Trophoblast cell (in vitro differentiated cells and primary cell): Measurements from ENCODE around the gene FCAMR.
A peak's percentile ranks its signal among the peaks of the same experiment; 100 is the strongest.

Experiments used
- DNase-seq, 2 donors: peaks; one replicate each; pipeline ENCODE4 v3.0.0-alpha.2; 2016
- H2AFZ ChIP-seq: 2 replicates; pipeline ENCODE4 v1.6.1; 2013; ENCODE audit warnings: low read length, moderate library complexity, mild to moderate bottlenecking; ENCODE audit not compliant: insufficient read depth, poor library complexity
- H2AK5ac ChIP-seq: 2 replicates; pipeline ENCODE4 v1.6.1; 2013; ENCODE audit warnings: mild to moderate bottlenecking, low read length
- H2BK120ac ChIP-seq: 2 replicates; pipeline ENCODE4 v1.6.1; 2013; ENCODE audit warnings: low read length, mild to moderate bottlenecking, moderate library complexity; ENCODE audit not compliant: insufficient read depth, poor library complexity
- H2BK12ac ChIP-seq: 2 replicates; pipeline ENCODE4 v1.6.1; 2013; ENCODE audit warnings: mild to moderate bottlenecking, low read length, moderate library complexity
- H2BK5ac ChIP-seq: 2 replicates; pipeline ENCODE4 v1.6.1; 2013; ENCODE audit warnings: low read length, low read depth, moderate library complexity, mild to moderate bottlenecking; ENCODE audit not compliant: poor library complexity
- H3K14ac ChIP-seq: 2 replicates; pipeline ENCODE4 v1.6.1; 2013; ENCODE audit warnings: mild to moderate bottlenecking, low read length
- H3K18ac ChIP-seq: 2 replicates; pipeline ENCODE4 v1.6.1; 2013; ENCODE audit warnings: mild to moderate bottlenecking, low read length
- H3K23ac ChIP-seq: 2 replicates; pipeline ENCODE4 v1.6.1; 2013; ENCODE audit warnings: low read length
- H3K27ac ChIP-seq: 2 replicates; pipeline ENCODE4 v1.5.1; 2013; ENCODE audit warnings: low read depth, mild to moderate bottlenecking, inconsistent platforms, low read length, moderate library complexity
- H3K27me3 ChIP-seq: 2 replicates; pipeline ENCODE4 v1.6.1; 2013; ENCODE audit warnings: inconsistent platforms, mild to moderate bottlenecking, low read length, moderate library complexity; ENCODE audit not compliant: insufficient read depth
- H3K36me3 ChIP-seq, 2 experiments: 1 replicate in 1 of 2; 2 replicates in 1 of 2; pipeline ENCODE4 v1.6.1; 2013; ENCODE audit warnings: low read length in 2 of 2, mild to moderate bottlenecking in 2 of 2, moderate library complexity in 1 of 2; ENCODE audit not compliant: insufficient read depth in 2 of 2, control insufficient read depth in 1 of 2
- H3K4ac ChIP-seq: 2 replicates; pipeline ENCODE4 v1.6.1; 2013; ENCODE audit warnings: low read depth, mild to moderate bottlenecking, low read length, moderate library complexity
- H3K4me1 ChIP-seq, 2 experiments: 1 replicate in 1 of 2; 2 replicates in 1 of 2; pipeline ENCODE4 v1.6.1; 2013; ENCODE audit warnings: low read length in 2 of 2, mild to moderate bottlenecking in 2 of 2, moderate library complexity in 1 of 2; ENCODE audit not compliant: insufficient read depth in 2 of 2, control insufficient read depth in 1 of 2
- H3K4me2 ChIP-seq: 2 replicates; pipeline ENCODE4 v1.6.1; 2013; ENCODE audit warnings: inconsistent platforms, mild to moderate bottlenecking, low read length, moderate library complexity
- H3K4me3 ChIP-seq: 2 replicates; pipeline ENCODE4 v1.5.1; 2013; ENCODE audit warnings: mild to moderate bottlenecking, low read depth, low read length, inconsistent platforms
- H3K79me1 ChIP-seq: one replicate; pipeline ENCODE4 v1.6.1; 2013; ENCODE audit warnings: low read length
- H3K79me2 ChIP-seq: 2 replicates; pipeline ENCODE4 v1.6.1; 2013; ENCODE audit warnings: low read length, mild to moderate bottlenecking; ENCODE audit not compliant: control insufficient read depth, insufficient read depth, poor library complexity
- H3K9ac ChIP-seq: 2 replicates; pipeline ENCODE4 v1.6.1; 2013; ENCODE audit warnings: mild to moderate bottlenecking, low read length
- H3K9me3 ChIP-seq: 2 replicates; pipeline ENCODE4 v1.6.1; 2013; ENCODE audit warnings: low read depth, mild to moderate bottlenecking, control low read depth, inconsistent platforms, low read length; ENCODE audit not compliant: insufficient read depth
- H4K12ac ChIP-seq: 2 replicates; pipeline ENCODE4 v1.6.1; 2013; ENCODE audit warnings: low read depth, mild to moderate bottlenecking, low read length, moderate library complexity
- H4K8ac ChIP-seq: 2 replicates; pipeline ENCODE4 v1.6.1; 2013; ENCODE audit warnings: low read depth, mild to moderate bottlenecking, low read length, moderate library complexity
- H4K91ac ChIP-seq: one replicate; pipeline ENCODE4 v1.6.1; 2013; ENCODE audit warnings: low read depth, mild to moderate bottlenecking, low read length, moderate library complexity
- WGBS: extraction: QIAGEN DNeasy Blood & Tissue Kit; methylation state at CpG from one replicate; pipeline ENCODE4 v1.1.7; 2013; ENCODE audit warnings: missing lambda C conversion rate; ENCODE audit not compliant: insufficient read length, insufficient coverage; ENCODE audit errors: extremely low coverage; 5-methylcytosine and 5-hydroxymethylcytosine counted together

Gene FCAMR

DNA sequence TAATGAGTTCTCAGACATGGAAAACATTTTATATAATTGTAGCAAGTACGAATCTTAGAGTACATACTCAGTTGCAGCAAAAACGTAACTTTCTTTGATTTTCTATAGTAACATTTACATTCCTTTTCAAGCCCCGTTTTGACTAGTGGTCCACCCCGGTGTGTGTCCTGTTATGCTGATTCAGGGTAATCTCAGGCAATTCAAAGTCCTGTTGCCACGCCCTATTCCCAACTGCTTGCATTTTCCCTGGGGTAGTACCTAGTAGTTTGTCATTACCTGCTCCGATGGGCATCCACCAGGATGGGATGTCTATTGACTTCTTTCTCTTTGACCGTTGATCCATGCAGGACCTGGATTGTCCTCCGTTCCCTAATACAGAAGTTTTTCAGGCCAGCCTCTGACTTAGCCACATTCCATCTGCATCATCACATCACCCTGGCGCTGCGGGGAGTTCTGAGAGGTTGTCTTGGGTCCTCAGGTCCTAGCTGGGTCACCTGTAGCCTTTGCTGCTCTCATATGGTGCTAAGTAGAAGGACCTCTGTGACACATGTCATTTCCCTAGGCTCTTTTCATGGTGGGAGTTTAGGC, 15.0 kb upstream of the FCAMR start:
- no peaks in the 10 kb centered on the region for H3K27me3 ChIP-seq
- no peak overlapping the region for H3K14ac ChIP-seq
- H3K4ac ChIP-seq, result no peak overlapping the region
- H3K79me2 ChIP-seq, result no peaks in the 10 kb centered on the region
- WGBS, result no CpG with 5 or more reads among the region's 10 CpGs
- H4K8ac ChIP-seq, result no peak overlapping the region
- H4K12ac ChIP-seq, result no peak overlapping the region
- no peaks in the 10 kb centered on the region for H3K36me3 ChIP-seq
- H3K4me2 ChIP-seq, result no peak overlapping the region
- no peaks in the 10 kb centered on the region for H3K9me3 ChIP-seq
- DNase-seq, result no peak
- no peak overlapping the region for H2BK120ac ChIP-seq
- H3K79me1 ChIP-seq, result no peaks in the 10 kb centered on the region
- H3K9ac ChIP-seq, result no peak overlapping the region
- H4K91ac ChIP-seq, result no peak overlapping the region
- H3K18ac ChIP-seq, result no peak overlapping the region
- H3K27ac ChIP-seq, result no peak overlapping the region
- H2BK12ac ChIP-seq, result no peak overlapping the region
- H3K4me3 ChIP-seq, result no peak overlapping the region
- no peaks in the 10 kb centered on the region for H3K4me1 ChIP-seq
- H2BK5ac ChIP-seq, result no peak overlapping the region
- no peak overlapping the region for H3K23ac ChIP-seq
- no peak overlapping the region for H2AFZ ChIP-seq
- no peak overlapping the region for H2AK5ac ChIP-seq

DNA sequence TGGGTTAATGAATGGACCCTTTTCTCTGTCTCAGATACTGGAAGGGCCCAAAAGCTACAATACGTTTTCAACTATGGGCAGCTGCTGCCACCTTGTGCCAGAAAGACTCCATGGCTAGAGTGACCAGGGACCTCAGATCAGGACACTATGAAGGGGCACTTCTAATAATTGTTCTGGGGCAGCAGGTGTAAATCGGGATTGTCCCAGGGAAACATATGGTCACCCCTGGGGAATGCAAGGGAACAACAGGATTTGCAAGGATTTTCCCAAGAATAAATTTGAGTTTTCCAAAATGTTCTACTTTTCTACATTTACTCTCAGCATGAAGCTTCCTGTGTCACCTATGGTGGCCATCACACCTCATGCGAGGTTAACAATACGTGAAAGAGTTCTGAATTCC, 12.0 kb upstream of the FCAMR start:
- no peak overlapping the region for H3K23ac ChIP-seq
- H4K12ac ChIP-seq, result no peak overlapping the region
- H3K79me2 ChIP-seq, result no peaks in the 10 kb centered on the region
- H3K9me3 ChIP-seq, result no peaks in the 10 kb centered on the region
- no peak overlapping the region for H3K4ac ChIP-seq
- H3K27me3 ChIP-seq, result no peaks in the 10 kb centered on the region
- WGBS, result no CpG with 5 or more reads among the region's 4 CpGs
- H2BK12ac ChIP-seq, result no peak overlapping the region
- H3K27ac ChIP-seq, result no peak overlapping the region
- H3K4me1 ChIP-seq, result no peaks in the 10 kb centered on the region
- H2BK5ac ChIP-seq, result no peak overlapping the region
- H2AK5ac ChIP-seq, result no peak overlapping the region
- no peak overlapping the region for H3K4me2 ChIP-seq
- H4K91ac ChIP-seq, result no peak overlapping the region
- H4K8ac ChIP-seq, result no peak overlapping the region
- DNase-seq, result peak; percentile 37 to 68
- no peak overlapping the region for H2AFZ ChIP-seq
- H3K36me3 ChIP-seq, result no peaks in the 10 kb centered on the region
- no peak overlapping the region for H3K14ac ChIP-seq
- H3K4me3 ChIP-seq, result no peak overlapping the region
- H2BK120ac ChIP-seq, result no peak overlapping the region
- H3K18ac ChIP-seq, result no peak overlapping the region
- H3K79me1 ChIP-seq, result no peaks in the 10 kb centered on the region
- H3K9ac ChIP-seq, result no peak overlapping the region

DNA sequence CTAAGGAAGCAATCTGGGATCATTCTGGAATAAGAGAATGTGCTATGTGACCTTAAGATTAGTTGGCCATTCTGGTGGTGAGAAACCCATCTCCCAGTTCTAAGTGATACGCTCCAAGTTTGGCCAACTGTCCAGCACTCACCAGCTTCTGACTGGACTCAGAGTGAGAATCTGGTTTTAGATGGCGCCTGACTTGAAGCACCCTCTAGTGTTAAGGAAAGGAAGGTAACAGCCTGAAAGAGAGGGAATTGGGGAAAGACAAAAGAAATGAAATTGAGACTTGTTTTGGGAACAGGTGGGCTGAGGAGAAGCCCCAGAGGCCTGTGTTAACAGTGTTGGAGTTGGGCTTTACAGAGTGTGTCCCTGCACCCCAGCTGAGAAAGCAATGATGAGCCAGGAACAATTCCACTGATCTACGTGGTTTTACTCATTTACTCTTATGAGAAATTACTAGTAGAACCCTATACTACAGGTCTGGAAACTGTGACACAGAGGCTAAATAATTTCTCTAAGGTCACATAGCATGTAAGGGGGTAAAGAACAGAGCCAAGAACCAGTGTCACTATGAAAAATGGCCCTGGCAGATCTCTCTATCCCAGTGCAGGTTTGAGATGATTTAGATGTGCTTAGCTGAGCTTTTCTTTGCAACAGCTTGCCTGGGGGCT, 9.3 kb upstream of the FCAMR start:
- Histone ChIP-seq H3K18ac (no peak overlapping the region), H3K79me2 (no peaks in the 10 kb centered on the region), H3K14ac (no peak overlapping the region), H3K9ac (no peak overlapping the region), H2AK5ac (no peak overlapping the region), H3K36me3 (no peaks in the 10 kb centered on the region), H3K27me3 (no peaks in the 10 kb centered on the region), H3K23ac (no peak overlapping the region), H4K8ac (no peak overlapping the region), H2BK120ac (no peak overlapping the region), H3K9me3 (no peaks in the 10 kb centered on the region), H2AFZ (no peak overlapping the region), H3K4me3 (no peak overlapping the region), H3K4me1 (no peaks in the 10 kb centered on the region), H4K12ac (no peak overlapping the region), H3K79me1 (no peaks in the 10 kb centered on the region), H3K27ac (no peak overlapping the region), H4K91ac (no peak overlapping the region), H3K4ac (no peak overlapping the region), H2BK5ac (no peak overlapping the region), H3K4me2 (no peak overlapping the region), H2BK12ac (no peak overlapping the region)
- no CpG with 5 or more reads among the region's 3 CpGs for WGBS
- DNase-seq, result peak in 1 of 2 donors; percentile 28

DNA sequence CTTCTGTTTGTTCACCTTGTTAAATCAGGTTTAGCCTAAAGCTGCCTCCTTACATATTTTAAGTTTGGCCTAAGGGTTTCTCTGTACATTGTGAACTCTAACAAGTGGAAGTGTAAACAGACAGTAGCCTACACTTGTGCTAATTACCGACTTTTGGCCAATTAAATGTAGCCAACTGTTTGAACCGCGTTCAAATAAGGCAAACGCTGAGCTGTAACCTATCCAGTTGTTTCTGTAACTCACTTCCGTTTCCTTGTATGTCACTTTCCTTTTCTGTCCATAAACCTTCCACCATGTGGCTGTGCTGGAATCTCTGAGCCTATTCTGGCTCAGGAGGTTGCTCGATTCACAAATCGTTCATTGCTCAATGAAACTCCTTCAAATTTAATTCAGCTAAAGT, 8.0 kb upstream of the FCAMR start:
- Histone ChIP-seq H3K79me2 (no peaks in the 10 kb centered on the region), H3K4me2 (no peak overlapping the region), H3K27ac (no peak overlapping the region), H3K23ac (no peak overlapping the region), H2BK12ac (no peak overlapping the region), H4K91ac (no peak overlapping the region), H3K4me3 (no peak overlapping the region), H3K36me3 (no peaks in the 10 kb centered on the region), H3K4me1 (no peaks in the 10 kb centered on the region), H3K14ac (no peak overlapping the region), H3K18ac (no peak overlapping the region), H3K79me1 (no peaks in the 10 kb centered on the region), H3K9me3 (no peaks in the 10 kb centered on the region), H4K12ac (no peak overlapping the region), H2AK5ac (no peak overlapping the region), H3K9ac (no peak overlapping the region), H4K8ac (no peak overlapping the region), H3K4ac (no peak overlapping the region), H2AFZ (no peak overlapping the region), H3K27me3 (no peaks in the 10 kb centered on the region), H2BK5ac (no peak overlapping the region), H2BK120ac (no peak overlapping the region)
- no peak for DNase-seq
- no CpG with 5 or more reads among the region's 7 CpGs for WGBS
